Measurements from ENCODE around the gene JMJD7. TPM values are rescaled to one million over a fixed set of nuclear protein-coding genes. Genes with fewer than 3 reads are reported as not detected.

The JMJD7 gene
- 2.7 and 3.1 TPM in 2 replicates for total RNA-seq

DNA sequence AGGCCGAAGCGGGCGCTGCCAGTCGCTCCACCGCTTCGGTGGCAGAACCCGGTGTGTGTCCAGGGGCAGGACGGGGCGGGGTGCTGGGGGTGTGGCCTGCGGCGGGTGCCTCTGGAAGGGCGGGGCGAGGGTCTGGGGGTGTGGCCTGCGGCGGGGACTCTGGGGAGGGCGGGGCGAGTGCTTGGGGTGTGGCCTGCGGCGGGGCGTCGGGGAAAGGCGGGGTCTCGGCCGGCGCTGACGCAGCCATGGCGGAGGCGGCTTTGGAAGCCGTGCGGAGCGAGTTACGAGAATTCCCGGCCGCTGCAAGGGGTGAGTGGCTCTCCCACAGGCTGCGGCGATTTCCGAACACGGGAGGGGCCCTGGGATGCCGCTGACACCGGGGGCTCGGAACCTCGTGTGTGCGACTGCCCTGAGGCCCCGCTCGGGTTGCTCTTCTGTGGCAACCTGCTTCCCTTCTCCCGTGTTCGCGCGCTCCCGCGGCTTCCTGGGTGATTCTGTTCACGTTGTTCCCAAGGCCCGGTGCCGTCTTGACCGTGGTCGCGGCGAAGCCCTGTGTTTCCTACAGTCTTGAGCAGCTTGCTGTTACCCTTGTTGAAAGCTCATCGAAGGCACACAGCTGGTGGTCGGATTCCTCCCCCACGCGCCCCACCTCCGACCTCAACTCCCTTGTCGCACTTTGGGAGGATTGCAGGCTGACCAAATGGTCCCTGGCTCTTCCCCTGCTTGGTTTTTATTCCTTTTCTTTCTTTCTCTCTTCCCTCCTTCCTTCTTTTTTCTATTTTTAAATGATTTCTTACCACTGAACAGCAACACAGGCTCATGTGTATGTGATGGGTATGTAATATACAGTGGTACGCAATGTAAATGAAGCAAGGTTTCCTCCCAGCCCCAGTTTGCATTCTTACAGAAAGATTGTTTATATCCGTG is at the start of gene JMJD7:
TSS of gene JMJD7 (plus strand) at position 213 of the 927 bp plus-strand sequence. CDS start at position 246, 33 bp downstream.

DNA sequence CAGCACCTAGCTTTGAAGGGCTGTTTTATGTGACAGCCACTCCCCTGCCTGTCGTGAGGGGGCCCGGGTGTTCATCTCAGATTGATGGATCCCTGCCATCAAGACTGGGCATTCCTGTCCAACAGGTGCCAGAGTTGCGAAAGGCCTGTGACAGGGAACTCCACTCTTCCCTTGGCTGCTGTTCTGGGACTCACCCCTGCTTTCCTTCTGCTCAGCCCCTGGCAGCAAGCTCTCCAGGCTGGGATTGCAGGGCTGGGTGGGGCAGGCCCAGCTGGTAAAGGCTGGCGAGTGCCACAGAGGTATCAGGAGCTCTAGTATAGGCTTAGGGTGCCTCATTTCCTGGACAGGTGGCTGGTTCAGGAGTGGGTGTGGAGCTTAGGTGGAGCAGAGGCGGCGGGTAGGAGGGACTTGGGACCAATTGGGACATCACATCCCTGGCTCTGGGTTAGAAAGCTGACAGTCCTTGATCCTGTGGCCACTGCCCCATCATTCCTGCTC is 10.6 kb downstream of the JMJD7 start, which contains the start of gene PLA2G4B:
TSS of gene PLA2G4B (plus strand) at position 448 of the 498 bp plus-strand sequence. CDS start 67 bp downstream, outside the sequence.

Small RNA genes lying within 50 kb of the gene (small RNA-seq; reads per million reads assigned to genes)
- gene JMJD7-PLA2G4B, result not detected
- gene MIR4310, result not detected
- not detected for gene RNA5SP393

Other genes starting within 250 kb of the JMJD7 start
- 46.3 and 54.9 TPM in 2 replicates for gene MGA, start 167.7 kb upstream of the JMJD7 start, total RNA-seq
- 17.1 and 20.1 TPM in 2 replicates for gene MAPKBP1, start 53.6 kb upstream of the JMJD7 start, total RNA-seq
- 0.32 and 1.6 TPM in 2 replicates for gene PLA2G4B, start 10.8 kb downstream of the JMJD7 start, total RNA-seq
- gene SPTBN5, start 66.0 kb downstream of the JMJD7 start, total RNA-seq, result 0.13 and 0.22 TPM in 2 replicates
- 14.4 and 14.5 TPM in 2 replicates for gene EHD4, start 144.5 kb downstream of the JMJD7 start, total RNA-seq
- gene PLA2G4E, start 192.9 kb downstream of the JMJD7 start, total RNA-seq, result not detected in 2 replicates

Data from articular chondrocyte of knee joint (primary cell).